ENCODE data around the gene PACS1. TPM values are rescaled to one million over a fixed set of nuclear protein-coding genes. Genes with fewer than 3 reads are reported as not detected.

PACS1 gene
- total RNA-seq, 1 experiment from 2014 or later = 33.5 TPM

GRCh38 chr11:66267379-66268243 is 197.5 kb downstream of the PACS1 start:
- no peaks in the 10 kb centered on the region for H3K27me3 Mint-ChIP-seq (ENCODE audit: insufficient read depth, unreplicated experiment)
- peak overlapping the region; percentile 96 for H3K4me3 Mint-ChIP-seq (ENCODE audit: unreplicated experiment)
- no peaks in the 10 kb centered on the region for H3K4me1 Mint-ChIP-seq (ENCODE audit: insufficient read depth, unreplicated experiment)
- ChIA-PET CTCF (interaction anchor here (1.1 to 4.3 kb wide), 2 partner anchors 14 to 46 kb away, joined by 3 to 24 read pairs; no protein-coding TSS in a partner anchor), POLR2A (interaction anchor here (0.7 to 2.3 kb wide), 19 partner anchors 13 to 1399 kb away, joined by 3 to 17 read pairs (median 3); partner anchors contain the start of genes BANF1, BBS1, BRMS1 and EIF1AD)
- TF ChIP-seq CTCF (IDR thresholded peaks at IDR 0.05; ENCODE audit: unreplicated experiment) = no peak
- peak; percentile 75 for DNase-seq (ENCODE audit: unreplicated experiment)
- peaks cover 36% of the 10 kb centered on the region for H3K36me3 Mint-ChIP-seq (ENCODE audit: insufficient read depth, unreplicated experiment)
- intact Hi-C loops (cut with micrococcal nuclease) = loop anchor here (1.0 kb wide), 1 partner anchor 22 kb away; the partner anchor contains the start of gene YIF1A
- no peaks in the 10 kb centered on the region for H3K9me3 Mint-ChIP-seq (ENCODE audit: unreplicated experiment)
- no TSS peak for BruUV-seq (replicated peaks)
- peak overlapping the region; percentile 91 for H3K27ac Mint-ChIP-seq (ENCODE audit: low read depth, unreplicated experiment)

GRCh38 chr11:66268244-66268951 is 198.3 kb downstream of the PACS1 start, which contains the start of gene RAB1B:
Gene RAB1B (plus strand): TSS chr11:66268639. CDS start chr11:66268680, 41 bp downstream.
- ChIA-PET POLR2A (interaction anchor here (0.7 to 2.3 kb wide), 15 partner anchors 12 to 1400 kb away, joined by 3 to 17 read pairs (median 5); partner anchors contain the start of genes BANF1, BRMS1, EIF1AD and MRPL11), CTCF (interaction anchor here (1.1 to 4.3 kb wide), 2 partner anchors 13 to 46 kb away, joined by 3 to 24 read pairs; no protein-coding TSS in a partner anchor)
- no peak for TF ChIP-seq CTCF (IDR thresholded peaks at IDR 0.05; ENCODE audit: unreplicated experiment)
- H3K4me3 Mint-ChIP-seq (ENCODE audit: unreplicated experiment) = peak within 1 kb of the TSS; percentile 96
- BruUV-seq (replicated peaks) = no TSS peak
- H3K36me3 Mint-ChIP-seq (ENCODE audit: insufficient read depth, unreplicated experiment) = peaks cover 37% of the 10 kb centered on the region
- intact Hi-C loops (cut with micrococcal nuclease) = loop anchor here (1.0 kb wide), 1 partner anchor 21 kb away; the partner anchor contains the start of gene YIF1A
- H3K4me1 Mint-ChIP-seq (ENCODE audit: insufficient read depth, unreplicated experiment) = peaks cover 2% of the 10 kb centered on the region
- H3K27ac Mint-ChIP-seq (ENCODE audit: low read depth, unreplicated experiment) = peak within 1 kb of the TSS; percentile 91
- peak; percentile 100 for DNase-seq (ENCODE audit: unreplicated experiment)
- no peaks in the 10 kb centered on the region for H3K27me3 Mint-ChIP-seq (ENCODE audit: insufficient read depth, unreplicated experiment)
- no peaks in the 10 kb centered on the region for H3K9me3 Mint-ChIP-seq (ENCODE audit: unreplicated experiment)

- H3K36me3 Mint-ChIP-seq (ENCODE audit: insufficient read depth, unreplicated experiment) = peaks cover 42% of the 10 kb centered on the region
- TF ChIP-seq CTCF (IDR thresholded peaks at IDR 0.05; ENCODE audit: unreplicated experiment) = no peak
- BruUV-seq (replicated peaks) = TSS peak; percentile 51
- peak overlapping the region; percentile 91 for H3K27ac Mint-ChIP-seq (ENCODE audit: low read depth, unreplicated experiment)
- no peaks in the 10 kb centered on the region for H3K9me3 Mint-ChIP-seq (ENCODE audit: unreplicated experiment)
- peaks cover 6% of the 10 kb centered on the region for H3K4me1 Mint-ChIP-seq (ENCODE audit: insufficient read depth, unreplicated experiment)
- POLR2A ChIA-PET = interaction anchor here (0.7 to 2.3 kb wide), 7 partner anchors 9 to 270 kb away, joined by 3 to 12 read pairs (median 4); partner anchors contain the start of gene BRMS1
- no peak for DNase-seq (ENCODE audit: unreplicated experiment)
- CTCF ChIA-PET = interaction anchor here (0.7 to 4.3 kb wide), 2 partner anchors 13 to 202 kb away, joined by 4 to 24 read pairs; no protein-coding TSS in a partner anchor
- intact Hi-C loops (cut with micrococcal nuclease) = loop anchor here (1.0 kb wide), 1 partner anchor 20 kb away; the partner anchor contains the start of gene YIF1A
- H3K27me3 Mint-ChIP-seq (ENCODE audit: insufficient read depth, unreplicated experiment) = no peaks in the 10 kb centered on the region
- H3K4me3 Mint-ChIP-seq (ENCODE audit: unreplicated experiment) = peak overlapping the region; percentile 96
Measured at GRCh38 chr11:66268952-66269905, 199.2 kb downstream of the PACS1 start.

All from MCF 10A (cell line).